A549 (cell line): ENCODE measurements around the gene REELD1. TPM values are rescaled to one million over a fixed set of nuclear protein-coding genes. Genes with fewer than 3 reads are reported as not detected.

Source experiments
- ATAC-seq, 2 experiments: fragments of 200-7000 bp in 1 of 2; fragments of >200 bp in 1 of 2; cut with Nextera tagmentation in 1 of 2; cut with Tn5 transposase in 1 of 2; 3 replicates each; pipeline versions ENCODE4 v1.8.0 to v1.9.1; 2018 to 2020; ENCODE audit warnings: mild to moderate bottlenecking in 1 of 2, moderate library complexity in 1 of 2
- CTCF ChIA-PET: fragments of 300-600 bp; sonication (Branson Sonifier 250); formaldehyde crosslinking; extraction: SDS; loops from one replicate; lab custom pipeline; 2021; ENCODE audit warnings: antibody characterized with exemption, inconsistent platforms; lab: Yijun Ruan, JAX
- POLR2A ChIA-PET: fragments of 350-600 bp; formaldehyde crosslinking; extraction: SDS; loops from one replicate; lab custom pipeline; 2021; ENCODE audit warnings: antibody characterized with exemption, inconsistent platforms; lab: Yijun Ruan, JAX
- DNase-seq, 2 experiments: peaks; one replicate each; pipeline versions ENCODE4 v3.0.0 to v3.0.0-alpha.2; 2011 to 2016; ENCODE audit warnings: low read depth in 1 of 2, low spot score in 1 of 2
- FAIRE-seq: peaks from 2 replicates; lab custom pipeline; 2011; peaks lifted over from hg19 to GRCh38; lab: Jason Lieb, UNC
- H3K27ac ChIP-seq, 2 experiments: fragments of >200 bp; sonication (Bioruptor Twin); formaldehyde crosslinking; 3 replicates each; pipeline ENCODE4 v1.5.1; 2016 to 2017
- H3K4me1 ChIP-seq: fragments of >200 bp; sonication (Bioruptor Twin); formaldehyde crosslinking; 3 replicates; pipeline ENCODE4 v1.6.1; 2016
- H3K4me2 ChIP-seq: fragments of >200 bp; sonication (Bioruptor Twin); formaldehyde crosslinking; 3 replicates; pipeline ENCODE4 v1.6.1; 2016
- H3K4me3 ChIP-seq: fragments of >200 bp; sonication (Bioruptor Twin); formaldehyde crosslinking; 3 replicates; pipeline ENCODE4 v1.5.1; 2016
- H3K9me3 ChIP-seq: fragments of >200 bp; sonication (Bioruptor Twin); formaldehyde crosslinking; 3 replicates; pipeline ENCODE4 v1.6.1; 2016
- ATOH8 ChIP-seq: fragments of 250-450 bp; sonication (Bioruptor Pico); IDR thresholded peaks from 2 replicates; pipeline ENCODE4 v1.5.0; 2020; ENCODE audit warnings: low read depth, mild to moderate bottlenecking, moderate library complexity
- CBX8 ChIP-seq: fragments of 200-600 bp; sonication (generic); IDR thresholded peaks from 2 replicates; pipeline ENCODE4 v1.6.1; 2016
- EHF ChIP-seq: fragments of 250-450 bp; sonication (Bioruptor Pico); IDR thresholded peaks from 2 replicates; pipeline ENCODE4 v1.5.0; 2020; ENCODE audit warnings: mild to moderate bottlenecking
- EHMT2 ChIP-seq: fragments of 200-600 bp; sonication (generic); IDR thresholded peaks from 2 replicates; pipeline ENCODE4 v1.6.1; 2016; ENCODE audit warnings: antibody characterized with exemption, low read depth, mild to moderate bottlenecking, moderate library complexity
- FOSB ChIP-seq: fragments of 250-450 bp; sonication (Bioruptor Pico); IDR thresholded peaks from 2 replicates; pipeline ENCODE4 v1.5.0; 2020; ENCODE audit warnings: mild to moderate bottlenecking, moderate library complexity
- FOSL2 ChIP-seq, 2 experiments: fragments of 450-650 bp in 1 of 2; fragments of >200 bp in 1 of 2; sonication (Bioruptor Twin) in 1 of 2; formaldehyde crosslinking; IDR thresholded peaks; 2 replicates each; pipeline versions ENCODE4 v1.5.0 to v1.6.1; 2016 to 2020; ENCODE audit warnings: mild to moderate bottlenecking in 1 of 2, moderate library complexity in 1 of 2
- HMGXB4 ChIP-seq: fragments of 250-450 bp; sonication (Bioruptor Pico); IDR thresholded peaks from 2 replicates; pipeline ENCODE4 v1.5.0; 2021; ENCODE audit warnings: mild to moderate bottlenecking, moderate library complexity, borderline replicate concordance
- KDM5A ChIP-seq: fragments of 200-600 bp; sonication (generic); IDR thresholded peaks from 2 replicates; pipeline ENCODE4 v1.6.1; 2016; ENCODE audit warnings: antibody characterized with exemption, mild to moderate bottlenecking
- MAX ChIP-seq: IDR thresholded peaks from 2 replicates; pipeline ENCODE4 v1.6.1; 2012
- MAZ ChIP-seq: fragments of 150-350 bp; IDR thresholded peaks from 2 replicates; pipeline ENCODE4 v1.6.1; 2014; ENCODE audit warnings: antibody characterized with exemption, low read depth, low read length, borderline replicate concordance
- NR3C1 ChIP-seq: fragments of >200 bp; sonication (Bioruptor Twin); formaldehyde crosslinking; IDR thresholded peaks from 3 replicates; pipeline ENCODE4 v1.6.1; 2017
- PHF8 ChIP-seq: fragments of 200-600 bp; sonication (generic); IDR thresholded peaks from 2 replicates; pipeline ENCODE4 v1.6.1; 2016; ENCODE audit warnings: low read depth, mild to moderate bottlenecking, antibody characterized with exemption, moderate library complexity, borderline replicate concordance
- POLR2A ChIP-seq: IDR thresholded peaks from 2 replicates; pipeline ENCODE4 v1.6.1; 2012; ENCODE audit warnings: mild to moderate bottlenecking, low read length
- RARB ChIP-seq: fragments of 250-450 bp; sonication (Bioruptor Pico); IDR thresholded peaks from 2 replicates; pipeline ENCODE4 v1.8.0; 2021; ENCODE audit warnings: mild to moderate bottlenecking, moderate library complexity
- RFX5 ChIP-seq: fragments of 450-650 bp; IDR thresholded peaks from 2 replicates; pipeline ENCODE4 v1.7.1; 2014; ENCODE audit warnings: antibody characterized with exemption, mild to moderate bottlenecking, moderate library complexity
- ZC3H11A ChIP-seq: fragments of 450-650 bp; IDR thresholded peaks from 2 replicates; pipeline ENCODE4 v1.6.1; 2014; ENCODE audit warnings: antibody characterized with exemption, mild to moderate bottlenecking
- ZFP36 ChIP-seq: fragments of 450-650 bp; IDR thresholded peaks from 2 replicates; pipeline ENCODE4 v1.6.1; 2014; ENCODE audit warnings: borderline replicate concordance; ENCODE audit not compliant: partially characterized antibody
- ZNF302 ChIP-seq: fragments of 250-450 bp; sonication (Bioruptor Pico); IDR thresholded peaks from 2 replicates; pipeline ENCODE4 v1.9.0; 2021; ENCODE audit warnings: inconsistent platforms, mild to moderate bottlenecking, moderate library complexity
- ZSCAN20 ChIP-seq: fragments of 250-450 bp; sonication (Bioruptor Pico); IDR thresholded peaks from 2 replicates; pipeline ENCODE4 v1.8.0; 2022; ENCODE audit warnings: mild to moderate bottlenecking, moderate library complexity
- WGBS: methylation state at CpG from one replicate; pipeline ENCODE4 v1.1.6; 2017; ENCODE audit errors: missing lambda C conversion rate; 5-methylcytosine and 5-hydroxymethylcytosine counted together
- polyA plus RNA-seq, 4 experiments: library from polyadenylated mRNA; depleted of rRNA in 3 of 4; stranded (reverse); fragments of >200 nt; fragmentation: RNase III in 1 of 4; extraction: RNeasy Plus Mini Kit Qiagen cat#74134 plus additional on column Dnase treatment in 1 of 4; gene quantifications; 2 replicates in 3 of 4; 3 replicates in 1 of 4; pipeline ENCODE4 v1.2.3, GENCODE V29; 2011 to 2017
- TF ChIP-seq, protein P1 (sequence below): fragments of 450-650 bp; IDR thresholded peaks from 2 replicates; pipeline ENCODE4 v1.6.1; 2014; ENCODE audit warnings: antibody characterized with exemption
- TF ChIP-seq, protein P2 (sequence below): fragments of 150-350 bp; IDR thresholded peaks from 2 replicates; pipeline ENCODE4 v1.6.1; 2014; ENCODE audit warnings: low read depth, mild to moderate bottlenecking, low read length
- TF ChIP-seq, protein P3 (sequence below): fragments of 200-600 bp; sonication (generic); IDR thresholded peaks from 2 replicates; pipeline ENCODE4 v1.6.1; 2016; ENCODE audit warnings: antibody characterized with exemption, mild to moderate bottlenecking, moderate library complexity

Gene REELD1
- polyA plus RNA-seq, 2 of the 4 experiments (the other 2 are of a cell fraction), result 0.04 TPM; not detected in 1

- no peak for TF ChIP-seq ZC3H11A
Measured at GRCh38 chr4:146224326-146224966, 10.1 kb downstream of the REELD1 start (continued).

- no peaks in the 10 kb centered on the region for H3K9me3 ChIP-seq
- no peak overlapping the region for H3K4me2 ChIP-seq
- POLR2A ChIA-PET, result no interaction called here
- FAIRE-seq (no peak), DNase-seq (no peak), ATAC-seq (no peak)
- H3K4me3 ChIP-seq, result no peak overlapping the region
- H3K27ac ChIP-seq, result no peak overlapping the region
- H3K4me1 ChIP-seq, result no peaks in the 10 kb centered on the region
- TF ChIP-seq EHMT2 (no peak), ZSCAN20 (CRISPR knock-in tag) (no peak), FOSB (CRISPR knock-in tag) (no peak), NR3C1 (no peak), MAX (no peak), EHF (CRISPR knock-in tag) (no peak), ZFP36 (no peak), KDM5A (no peak), CBX8 (no peak), MAZ (no peak), ZNF302 (no peak), HMGXB4 (CRISPR knock-in tag) (no peak), FOSL2 (IDR thresholded peaks at IDR 0.05) (no peak), FOSL2 (CRISPR knock-in tag; IDR thresholded peaks at IDR 0.05) (no peak), RARB (no peak)
- TF ChIP-seq, protein P1, sequence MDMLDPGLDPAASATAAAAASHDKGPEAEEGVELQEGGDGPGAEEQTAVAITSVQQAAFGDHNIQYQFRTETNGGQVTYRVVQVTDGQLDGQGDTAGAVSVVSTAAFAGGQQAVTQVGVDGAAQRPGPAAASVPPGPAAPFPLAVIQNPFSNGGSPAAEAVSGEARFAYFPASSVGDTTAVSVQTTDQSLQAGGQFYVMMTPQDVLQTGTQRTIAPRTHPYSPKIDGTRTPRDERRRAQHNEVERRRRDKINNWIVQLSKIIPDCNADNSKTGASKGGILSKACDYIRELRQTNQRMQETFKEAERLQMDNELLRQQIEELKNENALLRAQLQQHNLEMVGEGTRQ, result no peak
- TF ChIP-seq, protein P2, sequence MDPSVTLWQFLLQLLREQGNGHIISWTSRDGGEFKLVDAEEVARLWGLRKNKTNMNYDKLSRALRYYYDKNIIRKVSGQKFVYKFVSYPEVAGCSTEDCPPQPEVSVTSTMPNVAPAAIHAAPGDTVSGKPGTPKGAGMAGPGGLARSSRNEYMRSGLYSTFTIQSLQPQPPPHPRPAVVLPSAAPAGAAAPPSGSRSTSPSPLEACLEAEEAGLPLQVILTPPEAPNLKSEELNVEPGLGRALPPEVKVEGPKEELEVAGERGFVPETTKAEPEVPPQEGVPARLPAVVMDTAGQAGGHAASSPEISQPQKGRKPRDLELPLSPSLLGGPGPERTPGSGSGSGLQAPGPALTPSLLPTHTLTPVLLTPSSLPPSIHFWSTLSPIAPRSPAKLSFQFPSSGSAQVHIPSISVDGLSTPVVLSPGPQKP, result no peak
- TF ChIP-seq, all 56 proteins: peak for 0
- CTCF ChIA-PET, result interaction anchor here (0.9 kb wide), 1 partner anchor 11 kb away, joined by 3 read pairs; no protein-coding TSS in a partner anchor
Measured at GRCh38 chr4:146229406-146229805, 15.1 kb downstream of the REELD1 start.

- ATAC-seq, result no peak
- Histone ChIP-seq H3K27ac (no peak overlapping the region), H3K9me3 (no peaks in the 10 kb centered on the region), H3K4me2 (no peak overlapping the region), H3K4me1 (no peaks in the 10 kb centered on the region), H3K4me3 (no peak overlapping the region)
- CTCF ChIA-PET, result no interaction called here
- POLR2A ChIA-PET, result no interaction called here
- FAIRE-seq, result no peak
- DNase-seq, result no peak
- WGBS, result 88% methylated on average over 1 of the region's 1 CpG
- TF ChIP-seq ATOH8 (no peak), CBX8 (no peak), POLR2A (no peak), PHF8 (no peak), FOSB (CRISPR knock-in tag) (no peak), MAX (no peak), RFX5 (no peak)
- TF ChIP-seq, protein P3, sequence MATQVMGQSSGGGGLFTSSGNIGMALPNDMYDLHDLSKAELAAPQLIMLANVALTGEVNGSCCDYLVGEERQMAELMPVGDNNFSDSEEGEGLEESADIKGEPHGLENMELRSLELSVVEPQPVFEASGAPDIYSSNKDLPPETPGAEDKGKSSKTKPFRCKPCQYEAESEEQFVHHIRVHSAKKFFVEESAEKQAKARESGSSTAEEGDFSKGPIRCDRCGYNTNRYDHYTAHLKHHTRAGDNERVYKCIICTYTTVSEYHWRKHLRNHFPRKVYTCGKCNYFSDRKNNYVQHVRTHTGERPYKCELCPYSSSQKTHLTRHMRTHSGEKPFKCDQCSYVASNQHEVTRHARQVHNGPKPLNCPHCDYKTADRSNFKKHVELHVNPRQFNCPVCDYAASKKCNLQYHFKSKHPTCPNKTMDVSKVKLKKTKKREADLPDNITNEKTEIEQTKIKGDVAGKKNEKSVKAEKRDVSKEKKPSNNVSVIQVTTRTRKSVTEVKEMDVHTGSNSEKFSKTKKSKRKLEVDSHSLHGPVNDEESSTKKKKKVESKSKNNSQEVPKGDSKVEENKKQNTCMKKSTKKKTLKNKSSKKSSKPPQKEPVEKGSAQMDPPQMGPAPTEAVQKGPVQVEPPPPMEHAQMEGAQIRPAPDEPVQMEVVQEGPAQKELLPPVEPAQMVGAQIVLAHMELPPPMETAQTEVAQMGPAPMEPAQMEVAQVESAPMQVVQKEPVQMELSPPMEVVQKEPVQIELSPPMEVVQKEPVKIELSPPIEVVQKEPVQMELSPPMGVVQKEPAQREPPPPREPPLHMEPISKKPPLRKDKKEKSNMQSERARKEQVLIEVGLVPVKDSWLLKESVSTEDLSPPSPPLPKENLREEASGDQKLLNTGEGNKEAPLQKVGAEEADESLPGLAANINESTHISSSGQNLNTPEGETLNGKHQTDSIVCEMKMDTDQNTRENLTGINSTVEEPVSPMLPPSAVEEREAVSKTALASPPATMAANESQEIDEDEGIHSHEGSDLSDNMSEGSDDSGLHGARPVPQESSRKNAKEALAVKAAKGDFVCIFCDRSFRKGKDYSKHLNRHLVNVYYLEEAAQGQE, result no peak
- TF ChIP-seq, all 56 proteins: peak for 0
Measured at GRCh38 chr4:146232131-146232722, 17.9 kb downstream of the REELD1 start.
